Epithelial cell of esophagus (primary cell): ENCODE results near the gene GSTP1.

Source experiments
- DNase-seq: peaks from one replicate; pipeline ENCODE4 v3.0.0; 2010; ENCODE audit warnings: low read depth
- H3K4me3 ChIP-seq: 2 replicates; pipeline ENCODE4 v1.5.1; 2011; ENCODE audit warnings: mild to moderate bottlenecking, low read length, control low read depth
- TF ChIP-seq, protein P1 (sequence below): IDR thresholded peaks from 2 replicates; pipeline ENCODE4 v1.5.1; 2011; ENCODE audit warnings: low read depth, mild to moderate bottlenecking, low read length, control low read depth, inconsistent platforms; ENCODE audit not compliant: insufficient read depth; ENCODE audit errors: missing control alignments

GSTP1 gene

GRCh38 chr11:67611704-67612587 lies 28.3 kb downstream of the GSTP1 start:
- TF ChIP-seq, protein P1, sequence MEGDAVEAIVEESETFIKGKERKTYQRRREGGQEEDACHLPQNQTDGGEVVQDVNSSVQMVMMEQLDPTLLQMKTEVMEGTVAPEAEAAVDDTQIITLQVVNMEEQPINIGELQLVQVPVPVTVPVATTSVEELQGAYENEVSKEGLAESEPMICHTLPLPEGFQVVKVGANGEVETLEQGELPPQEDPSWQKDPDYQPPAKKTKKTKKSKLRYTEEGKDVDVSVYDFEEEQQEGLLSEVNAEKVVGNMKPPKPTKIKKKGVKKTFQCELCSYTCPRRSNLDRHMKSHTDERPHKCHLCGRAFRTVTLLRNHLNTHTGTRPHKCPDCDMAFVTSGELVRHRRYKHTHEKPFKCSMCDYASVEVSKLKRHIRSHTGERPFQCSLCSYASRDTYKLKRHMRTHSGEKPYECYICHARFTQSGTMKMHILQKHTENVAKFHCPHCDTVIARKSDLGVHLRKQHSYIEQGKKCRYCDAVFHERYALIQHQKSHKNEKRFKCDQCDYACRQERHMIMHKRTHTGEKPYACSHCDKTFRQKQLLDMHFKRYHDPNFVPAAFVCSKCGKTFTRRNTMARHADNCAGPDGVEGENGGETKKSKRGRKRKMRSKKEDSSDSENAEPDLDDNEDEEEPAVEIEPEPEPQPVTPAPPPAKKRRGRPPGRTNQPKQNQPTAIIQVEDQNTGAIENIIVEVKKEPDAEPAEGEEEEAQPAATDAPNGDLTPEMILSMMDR: no peak
- no peak for DNase-seq
- H3K4me3 ChIP-seq: no peak overlapping the region

- H3K4me3 ChIP-seq: no peak overlapping the region
Measured at GRCh38 chr11:67612751-67613150, 29.1 kb downstream of the GSTP1 start.

GRCh38 chr11:67613313-67613959 lies 29.8 kb downstream of the GSTP1 start:
- TF ChIP-seq, protein P1: no peak
- no peak for DNase-seq
- H3K4me3 ChIP-seq: no peak overlapping the region

More at GRCh38 chr11:67612751-67613150, 29.1 kb downstream of the GSTP1 start:
- TF ChIP-seq, protein P1: no peak
- DNase-seq: no peak

- peak; percentile 74 for DNase-seq
- peak overlapping the region; percentile 45 for H3K4me3 ChIP-seq
- TF ChIP-seq, protein P1: peak; percentile 75
Measured at GRCh38 chr11:67613960-67614715, 30.5 kb downstream of the GSTP1 start.

DNA sequence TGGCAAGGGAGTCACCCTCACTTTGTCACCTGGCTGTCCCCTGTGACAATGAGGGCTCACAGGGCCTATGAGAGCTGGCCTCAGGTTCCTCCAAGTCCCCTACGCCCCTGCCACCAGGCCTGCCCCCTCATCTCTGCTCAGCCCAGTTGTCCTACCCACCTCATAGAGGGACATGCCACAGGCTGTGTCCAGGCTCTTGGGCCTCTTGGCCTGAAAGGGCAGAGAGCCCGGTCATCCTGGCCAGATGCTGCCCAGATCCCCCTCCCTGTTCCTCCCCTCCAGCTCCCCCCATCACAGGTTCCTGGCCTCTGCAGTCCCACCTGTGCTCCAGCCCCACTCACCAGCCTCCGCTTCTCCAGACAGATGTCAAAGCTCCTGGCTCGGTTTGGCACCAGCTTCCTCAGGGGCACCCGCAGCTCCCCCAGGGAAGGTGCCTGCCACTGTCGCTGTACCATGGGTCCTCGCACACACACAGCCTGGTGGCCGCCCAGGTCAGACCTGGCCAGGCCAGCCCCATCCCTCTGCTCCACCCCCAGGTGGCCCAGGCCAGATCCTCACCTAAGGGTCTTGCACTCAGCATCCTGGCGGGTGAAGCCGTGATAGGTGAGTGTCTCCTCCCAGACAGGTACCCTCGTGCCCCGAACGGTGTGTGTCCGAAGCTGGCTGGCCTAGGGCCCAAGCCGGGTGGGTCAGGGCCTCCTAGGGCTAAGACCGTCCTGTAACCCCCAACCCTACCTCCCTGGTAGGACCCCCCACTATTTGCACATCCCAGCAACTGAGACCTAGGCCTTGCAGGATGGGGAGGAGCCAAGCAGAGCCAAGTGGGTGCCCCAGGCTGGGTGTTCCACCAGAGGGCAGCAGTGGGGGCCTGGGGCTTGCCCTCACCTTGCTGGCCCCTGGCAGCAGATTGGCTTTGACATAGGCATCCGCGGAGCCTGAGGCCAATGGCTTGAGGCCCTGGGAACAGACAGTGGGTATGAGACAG lies 31.4 kb downstream of the GSTP1 start:
- TF ChIP-seq, protein P1: peak; percentile 59
- H3K4me3 ChIP-seq: no peak overlapping the region
- peak; percentile 44 for DNase-seq
